A673 (cell line): ENCODE results near the gene ATP1A2. TPM values are rescaled to one million over a fixed set of nuclear protein-coding genes. Genes with fewer than 3 reads are reported as not detected.

Experiments
- BruUV-seq: library from RNA; stranded (reverse); fragments of 400-500 nt; replicated peaks from 2 replicates; lab custom pipeline; 2021; lab: Mats Ljungman, UMichigan
- CTCF ChIA-PET: fragments of 300-600 bp; sonication (Branson Sonifier 250); formaldehyde crosslinking; loops from one replicate; lab custom pipeline; 2022; ENCODE audit warnings: antibody characterized with exemption; lab: Charles Lee
- POLR2A ChIA-PET: fragments of 300-600 bp; sonication (Branson Sonifier 250); formaldehyde crosslinking; loops from one replicate; lab custom pipeline; 2022; ENCODE audit warnings: antibody characterized with exemption; ENCODE audit not compliant: low non-redundant PET; lab: Charles Lee
- DNase-seq: peaks from one replicate; pipeline ENCODE4 v3.0.0-alpha.2; 2015; ENCODE audit warnings: low spot score
- H3K27ac ChIP-seq: fragments of 200-600 bp; sonication (generic); 2 replicates; pipeline ENCODE4 v1.5.1; 2016; ENCODE audit warnings: mixed run types, low read depth, mild to moderate bottlenecking, mixed read lengths, antibody characterized with exemption, low read length; ENCODE audit not compliant: poor library complexity, severe bottlenecking
- H3K27me3 ChIP-seq: fragments of 200-600 bp; sonication (generic); replicated peaks from 2 replicates; pipeline ENCODE4 v1.6.1; 2017; ENCODE audit warnings: mixed run types, low read depth, mild to moderate bottlenecking, mixed read lengths, antibody characterized with exemption, low read length; ENCODE audit not compliant: insufficient read depth, poor library complexity
- H3K36me3 ChIP-seq: fragments of 200-600 bp; sonication (generic); 2 replicates; pipeline ENCODE4 v1.6.1; 2016; ENCODE audit warnings: mixed run types, mild to moderate bottlenecking, mixed read lengths, antibody characterized with exemption, low read length; ENCODE audit not compliant: insufficient read depth, poor library complexity, severe bottlenecking
- H3K4me1 ChIP-seq: fragments of 200-600 bp; sonication (generic); 2 replicates; pipeline ENCODE4 v1.6.1; 2017; ENCODE audit warnings: mixed run types, mild to moderate bottlenecking, mixed read lengths, antibody characterized with exemption, low read length; ENCODE audit not compliant: insufficient read depth, poor library complexity, severe bottlenecking
- H3K4me3 ChIP-seq: fragments of 200-600 bp; sonication (generic); 2 replicates; pipeline ENCODE4 v1.5.1; 2016; ENCODE audit warnings: low read depth, mixed run types, mild to moderate bottlenecking, mixed read lengths, low read length; ENCODE audit not compliant: poor library complexity, severe bottlenecking
- H3K9me3 ChIP-seq: fragments of 200-600 bp; sonication (generic); 2 replicates; pipeline ENCODE4 v1.6.1; 2016; ENCODE audit warnings: mixed run types, low read depth, mild to moderate bottlenecking, mixed read lengths, antibody characterized with exemption, low read length; ENCODE audit not compliant: poor library complexity, severe bottlenecking
- CTCF ChIP-seq: fragments of 300-800, 200-600 bp; sonication (generic); conservative IDR thresholded peaks from 2 replicates; pipeline ENCODE4 v1.5.1; 2017; ENCODE audit warnings: low read depth, mild to moderate bottlenecking, antibody characterized with exemption, low read length, moderate library complexity, mixed read lengths
- EZH2 ChIP-seq: fragments of 200-600 bp; sonication (generic); IDR thresholded peaks from 2 replicates; pipeline ENCODE4 v1.6.1; 2017; ENCODE audit warnings: borderline replicate concordance, low read depth, mild to moderate bottlenecking, mixed read lengths, antibody characterized with exemption, low read length; ENCODE audit not compliant: poor library complexity, severe bottlenecking
- intact Hi-C: fragments of 100-400 bp; cut with micrococcal nuclease; formaldehyde crosslinking; loops from one replicate; pipeline ENCODE4 v1.10.0; 2022; ENCODE audit not compliant: unreplicated experiment
- total RNA-seq: library from RNA; stranded (reverse); gene quantifications from 2 replicates; pipeline ENCODE4 v1.2.3, GENCODE V29; 2021

Gene ATP1A2
- total RNA-seq, 1 experiment from 2014 or later: not detected

GRCh38 chr1:160101717-160102522, 13.6 kb upstream of the ATP1A2 start:
- H3K36me3 ChIP-seq: no peaks in the 10 kb centered on the region
- H3K27ac ChIP-seq: no peak overlapping the region
- peaks cover 17% of the 10 kb centered on the region for H3K4me1 ChIP-seq
- POLR2A ChIA-PET: no interaction called here
- TF ChIP-seq EZH2 (no peak), CTCF (no peak)
- no peaks in the 10 kb centered on the region for H3K27me3 ChIP-seq
- no peak for DNase-seq
- H3K9me3 ChIP-seq: no peaks in the 10 kb centered on the region
- BruUV-seq: no TSS peak
- intact Hi-C loops: loop anchor here (1.0 to 2.0 kb wide), 4 partner anchors 91 to 274 kb away; no protein-coding TSS in a partner anchor
- no peak overlapping the region for H3K4me3 ChIP-seq
- CTCF ChIA-PET: interaction anchor here (0.6 to 3.0 kb wide), 7 partner anchors 83 to 275 kb away, joined by 3 to 25 read pairs (median 8); no protein-coding TSS in a partner anchor

GRCh38 chr1:160103658-160104408, 11.7 kb upstream of the ATP1A2 start:
- Histone ChIP-seq H3K27me3 (no peaks in the 10 kb centered on the region), H3K27ac (no peak overlapping the region), H3K4me1 (peaks cover 10% of the 10 kb centered on the region), H3K9me3 (no peaks in the 10 kb centered on the region), H3K4me3 (no peak overlapping the region), H3K36me3 (no peaks in the 10 kb centered on the region)
- intact Hi-C loops: no loop called here
- ChIA-PET POLR2A (no interaction called here), CTCF (interaction anchor here (1.1 to 1.7 kb wide), 2 partner anchors 148 to 188 kb away, joined by 3 to 9 read pairs; no protein-coding TSS in a partner anchor)
- BruUV-seq: no TSS peak
- DNase-seq: no peak
- TF ChIP-seq CTCF (no peak), EZH2 (no peak)

- POLR2A ChIA-PET: no interaction called here
- H3K27ac ChIP-seq: no peak overlapping the region
- CTCF ChIA-PET: interaction anchor here (0.6 to 1.7 kb wide), 3 partner anchors 19 to 188 kb away, joined by 3 to 9 read pairs (median 3); no protein-coding TSS in a partner anchor
These were observed 11.1 kb upstream of the ATP1A2 start for GRCh38 chr1:160104486-160104885.

More at GRCh38 chr1:160104486-160104885, 11.1 kb upstream of the ATP1A2 start:
- peaks cover 5% of the 10 kb centered on the region for H3K4me1 ChIP-seq
- no peak overlapping the region for H3K4me3 ChIP-seq
- intact Hi-C loops: no loop called here
- no peaks in the 10 kb centered on the region for H3K27me3 ChIP-seq
- no peak for DNase-seq
- H3K9me3 ChIP-seq: no peaks in the 10 kb centered on the region
- H3K36me3 ChIP-seq: no peaks in the 10 kb centered on the region
- BruUV-seq: no TSS peak
- TF ChIP-seq CTCF (no peak), EZH2 (no peak)
